Dermis blood vessel endothelial cell (primary cell): ENCODE results near the gene MPZL2. TPM values are rescaled to one million over a fixed set of nuclear protein-coding genes. Genes with fewer than 3 reads are reported as not detected.

ENCODE experiments used
- DNase-seq: peaks from one replicate; pipeline ENCODE4 v3.0.0; 2010
- total RNA-seq: library from RNA; depleted of rRNA; stranded (reverse); fragments of >200 nt; gene quantifications from 2 replicates; pipeline ENCODE4 v1.2.3, GENCODE V29; 2014

The MPZL2 gene
- total RNA-seq, 1 donor from 2014 or later: 98.5 TPM

GRCh38 chr11:118217575-118217974 lies 46.5 kb downstream of the MPZL2 start:
- DNase-seq: no peak

- peak; percentile 57 for DNase-seq
These were observed 47.2 kb downstream of the MPZL2 start for GRCh38 chr11:118216621-118217481.

DNA sequence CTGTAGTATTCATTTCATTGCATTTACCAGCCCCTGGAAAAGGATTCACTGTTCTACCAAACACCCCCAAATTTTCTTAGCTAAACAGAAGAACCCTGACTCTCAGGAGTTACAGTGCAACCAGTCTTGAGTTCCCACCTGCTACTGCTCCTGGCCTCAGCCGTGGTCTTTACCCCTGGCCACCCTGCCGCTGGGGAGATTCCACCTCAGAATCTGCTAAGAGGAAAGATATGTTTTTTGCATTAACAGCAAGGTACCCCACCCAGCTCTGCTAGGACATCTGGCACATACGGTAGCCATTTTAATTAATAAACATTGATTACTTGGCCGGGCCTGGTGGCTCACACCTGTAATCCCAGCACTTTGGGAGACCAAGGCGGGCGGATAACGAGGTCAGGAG lies 48.3 kb downstream of the MPZL2 start:
- DNase-seq: no peak

DNA sequence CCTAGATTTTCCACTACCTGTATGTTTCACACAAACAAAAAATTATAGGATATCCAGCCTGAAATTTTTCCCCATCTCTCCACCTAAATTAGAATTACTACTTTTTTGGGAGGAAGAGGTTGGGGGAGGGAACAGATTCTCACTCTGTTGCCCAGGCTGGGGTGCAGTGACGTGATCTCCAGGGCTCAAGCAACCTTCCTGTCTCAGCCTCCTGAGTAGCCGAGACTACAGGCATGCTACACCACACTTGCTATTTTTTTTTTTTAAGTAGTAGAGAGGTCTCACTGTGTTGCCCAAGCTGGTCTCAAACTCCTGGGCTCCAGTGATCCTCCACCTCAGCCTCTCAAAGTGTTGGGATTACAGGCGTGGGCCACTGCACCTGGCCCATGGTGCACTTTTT lies 48.8 kb downstream of the MPZL2 start:
- no peak for DNase-seq

DNA sequence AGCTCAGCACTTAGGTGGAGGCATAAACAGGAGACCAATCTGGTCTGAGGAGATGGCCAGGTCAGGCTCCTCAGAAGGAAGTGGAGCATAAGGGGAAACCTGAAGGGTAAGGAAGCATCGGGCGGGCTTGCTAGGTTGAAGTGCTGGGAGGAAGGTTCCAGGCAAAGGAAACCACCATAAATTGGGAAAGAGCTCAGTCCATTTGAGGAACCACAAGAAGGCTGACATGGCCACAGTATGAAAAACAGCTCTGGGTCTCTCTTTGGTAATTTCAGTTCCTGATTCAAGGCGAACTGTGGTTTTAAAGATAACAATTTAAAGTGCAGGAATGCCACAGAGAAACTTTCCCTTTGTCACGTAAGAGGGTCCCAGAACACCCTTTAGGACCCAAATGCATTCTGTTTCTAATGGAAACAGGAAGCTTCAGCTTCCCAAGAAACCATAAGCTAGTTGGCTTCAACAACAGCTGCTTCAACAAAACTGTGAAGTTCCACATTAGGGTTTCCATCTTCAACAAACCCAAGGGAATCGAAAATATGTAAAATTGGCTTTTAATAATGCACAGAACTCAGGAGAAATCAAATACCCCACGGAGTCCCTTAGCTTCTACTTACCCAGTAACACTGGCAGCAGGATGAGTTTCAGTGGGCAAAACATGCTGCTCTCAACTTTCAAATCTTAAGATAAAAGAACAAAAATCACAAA lies 49.7 kb downstream of the MPZL2 start:
- no peak for DNase-seq

DNA sequence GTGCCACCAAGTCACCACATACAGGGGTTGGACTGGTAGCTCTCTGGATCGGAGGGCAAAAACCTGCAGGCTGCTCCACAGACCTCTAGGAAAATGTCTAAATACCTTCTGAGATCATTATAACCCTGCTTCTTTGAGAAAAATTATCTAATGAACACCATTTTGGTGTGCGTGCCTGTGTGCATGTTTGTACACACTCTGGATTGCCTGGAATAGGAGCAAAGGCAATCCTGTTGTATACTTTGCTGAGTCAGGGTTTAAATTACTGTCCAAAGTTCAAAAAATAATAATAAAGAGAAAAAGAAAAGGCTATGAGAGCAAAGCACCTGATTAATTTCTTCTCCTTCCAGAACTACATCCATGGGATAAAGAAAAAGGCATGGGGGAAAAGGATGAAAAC lies 50.3 kb downstream of the MPZL2 start:
- no peak for DNase-seq

GRCh38 chr11:118213201-118213600 lies 50.9 kb downstream of the MPZL2 start:
- DNase-seq: no peak

GRCh38 chr11:118212781-118213191 lies 51.3 kb downstream of the MPZL2 start:
- DNase-seq: no peak

- no peak for DNase-seq
These were observed 51.9 kb downstream of the MPZL2 start for GRCh38 chr11:118212131-118212725.

- DNase-seq: peak; percentile 39
These were observed 53.1 kb downstream of the MPZL2 start for GRCh38 chr11:118211006-118211405.

DNA sequence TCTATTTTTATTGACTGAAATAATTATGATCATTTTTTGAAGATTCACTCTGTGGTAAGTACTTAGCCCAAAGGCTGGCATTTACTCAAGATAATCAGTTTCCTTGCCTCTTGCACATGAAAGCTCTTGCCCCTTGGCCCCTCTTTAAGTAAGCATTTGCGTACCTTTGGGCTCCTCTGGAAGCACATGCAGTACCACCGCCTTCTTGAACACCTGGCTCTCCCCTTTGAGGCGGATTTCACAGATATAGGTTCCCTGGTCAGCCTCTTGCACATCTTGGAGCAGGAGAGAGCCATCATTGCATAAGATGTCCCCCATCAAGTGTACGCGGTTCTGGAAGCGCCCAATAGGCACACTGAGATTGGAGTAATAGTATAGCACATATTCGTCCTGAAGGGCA lies 53.8 kb downstream of the MPZL2 start:
- DNase-seq: no peak

DNA sequence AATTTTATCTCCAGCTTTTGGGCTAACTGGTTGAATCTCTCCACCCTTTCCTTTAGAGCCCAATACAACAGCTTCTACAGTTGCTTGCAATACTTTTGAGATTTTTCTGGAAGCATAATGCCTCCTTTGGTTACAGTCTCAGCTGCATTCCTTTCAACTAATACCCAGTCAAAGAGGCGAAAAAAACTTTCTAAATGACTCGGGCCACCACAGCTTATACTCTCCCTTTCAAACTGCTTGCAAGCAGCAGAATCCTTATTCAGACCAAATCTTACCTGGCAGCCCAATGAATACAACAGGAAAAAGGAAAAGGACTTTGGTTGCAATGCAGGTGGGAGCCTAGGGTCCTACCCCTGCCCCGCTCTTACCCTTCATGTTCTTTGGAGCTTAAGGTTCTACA lies 55.1 kb downstream of the MPZL2 start:
- no peak for DNase-seq

GRCh38 chr11:118207079-118207478 lies 57.0 kb downstream of the MPZL2 start:
- DNase-seq: no peak

- peak; percentile 61 for DNase-seq
These were observed 57.6 kb downstream of the MPZL2 start for GRCh38 chr11:118206391-118207031.

GRCh38 chr11:118205606-118206378 lies 58.3 kb downstream of the MPZL2 start:
- no peak for DNase-seq

Other genes starting within 250 kb of the MPZL2 start
- not detected in 2 replicates for gene TMPRSS4, start 187.2 kb downstream of the MPZL2 start, total RNA-seq
- not detected in 2 replicates for gene SMIM35, start 177.3 kb downstream of the MPZL2 start, total RNA-seq
- gene SCN4B, start 111.5 kb downstream of the MPZL2 start, total RNA-seq: 0.09 TPM in 1 of 2 replicates, not detected in the other
- gene SCN2B, start 87.7 kb downstream of the MPZL2 start, total RNA-seq: under 0.01 TPM in 1 of 2 replicates, not detected in the other
- under 0.01 TPM in 1 of 2 replicates, not detected in the other for gene JAML, start 39.3 kb downstream of the MPZL2 start, total RNA-seq
- gene MPZL3, start 11.9 kb downstream of the MPZL2 start, total RNA-seq: 7.3 and 8.7 TPM in 2 replicates
- gene CD3E, start 40.4 kb upstream of the MPZL2 start, total RNA-seq: not detected in 2 replicates
- gene CD3D, start 78.4 kb upstream of the MPZL2 start, total RNA-seq: not detected in 2 replicates
- gene CD3G, start 80.0 kb upstream of the MPZL2 start, total RNA-seq: not detected in 2 replicates
- gene UBE4A, start 95.3 kb upstream of the MPZL2 start, total RNA-seq: 32.5 and 43.3 TPM in 2 replicates
- 46.4 and 58.9 TPM in 2 replicates for gene ATP5MG, start 137.3 kb upstream of the MPZL2 start, total RNA-seq
- 34.4 and 49.6 TPM in 2 replicates for gene KMT2A, start 172.2 kb upstream of the MPZL2 start, total RNA-seq